HepG2 (cell line): ENCODE measurements around the gene FGF3. TPM values are rescaled to one million over a fixed set of nuclear protein-coding genes. Genes with fewer than 3 reads are reported as not detected.

Experiments used
- ATAC-seq: fragments of 200-7000 bp; cut with Tn5 transposase; 3 replicates; pipeline ENCODE4 v1.9.1; 2020; ENCODE audit warnings: mild to moderate bottlenecking, moderate library complexity
- BruUV-seq: library from RNA; stranded (reverse); fragments of 400-500 nt; replicated peaks from 2 replicates; lab custom pipeline; 2021; lab: Mats Ljungman, UMichigan
- CTCF ChIA-PET: fragments of 300-600 bp; formaldehyde crosslinking; extraction: SDS; loops from one replicate; lab custom pipeline; 2021; ENCODE audit warnings: low total read pairs, inconsistent platforms, low intra/inter-chr PET ratio; lab: Yijun Ruan, JAX
- POLR2A ChIA-PET: fragments of 350-600 bp; sonication (Branson Sonifier 250); formaldehyde crosslinking; loops from one replicate; lab custom pipeline; 2020; ENCODE audit warnings: antibody characterized with exemption, inconsistent platforms; lab: Yijun Ruan, JAX
- DNase-seq: peaks from one replicate; pipeline ENCODE4 v3.0.0-alpha.2; 2015; ENCODE audit warnings: low spot score
- FAIRE-seq: peaks from 3 replicates; lab custom pipeline; 2011; peaks lifted over from hg19 to GRCh38; lab: Jason Lieb, UNC
- H2AFZ ChIP-seq: one replicate; pipeline ENCODE4 v1.6.1; 2011; ENCODE audit warnings: low read length, inconsistent platforms
- H3K27ac ChIP-seq: fragments of 300-600 bp; 3 replicates; pipeline ENCODE4 v1.8.0; 2011; ENCODE audit warnings: mixed run types, mild to moderate bottlenecking, mixed read lengths, low read length, inconsistent platforms; ENCODE audit not compliant: insufficient read depth; ENCODE audit errors: extremely low read length
- H3K27me3 ChIP-seq, 2 experiments: fragments of 200-600 bp in 1 of 2; 2 replicates in 1 of 2; 3 replicates in 1 of 2; pipeline versions ENCODE4 v1.6.0 to v1.8.0; 2011; ENCODE audit warnings: low read length in 2 of 2, mild to moderate bottlenecking in 2 of 2, moderate library complexity in 2 of 2, inconsistent platforms in 1 of 2; ENCODE audit not compliant: insufficient read depth in 2 of 2, control insufficient read depth in 1 of 2
- H3K36me3 ChIP-seq, 2 experiments: fragments of 200-600 bp in 1 of 2; replicated peaks in 1 of 2; 2 replicates in 1 of 2; 3 replicates in 1 of 2; pipeline versions ENCODE4 v1.5.1 to v1.8.0; 2011; ENCODE audit warnings: low read length in 2 of 2, inconsistent platforms in 1 of 2; ENCODE audit not compliant: insufficient read depth in 2 of 2, control insufficient read depth in 1 of 2
- H3K4me1 ChIP-seq: 2 replicates; pipeline ENCODE4 v1.5.1; 2012; ENCODE audit warnings: low read length, inconsistent platforms; ENCODE audit not compliant: insufficient read depth
- H3K4me2 ChIP-seq: 2 replicates; pipeline ENCODE4 v1.6.0; 2011; ENCODE audit warnings: low read depth, low read length, inconsistent platforms
- H3K4me3 ChIP-seq, 3 experiments: fragments of 200-600 bp in 1 of 3; sonication (generic), shearing (Covaris generic) in 1 of 3; replicated peaks in 1 of 3; 2 replicates each; pipeline ENCODE4 v1.5.1; 2011 to 2016; ENCODE audit warnings: low read length in 3 of 3, inconsistent platforms in 2 of 3, low read depth in 2 of 3, mild to moderate bottlenecking in 2 of 3, control low read depth in 1 of 3, mixed read lengths in 1 of 3; ENCODE audit not compliant: insufficient read depth in 1 of 3
- H3K79me2 ChIP-seq: one replicate; pipeline ENCODE4 v1.6.1; 2011; ENCODE audit warnings: low read length, inconsistent platforms; ENCODE audit not compliant: insufficient read depth
- H3K9ac ChIP-seq: 2 replicates; pipeline ENCODE4 v1.6.0; 2011; ENCODE audit warnings: mild to moderate bottlenecking, low read depth, low read length, inconsistent platforms; ENCODE audit not compliant: insufficient read depth
- H3K9me3 ChIP-seq: 2 replicates; pipeline ENCODE4 v1.5.1; 2012; ENCODE audit warnings: mild to moderate bottlenecking, low read length
- H4K20me1 ChIP-seq: 2 replicates; pipeline ENCODE4 v1.6.0; 2011; ENCODE audit warnings: inconsistent platforms, mild to moderate bottlenecking, low read length, moderate library complexity; ENCODE audit not compliant: insufficient read depth
- DNMT3B ChIP-seq: conservative IDR thresholded peaks from 2 replicates; pipeline ENCODE4 v1.6.1; 2016; ENCODE audit warnings: missing biosample characterization, control low read depth
- ETV6 ChIP-seq: sonication (generic); formaldehyde crosslinking; conservative IDR thresholded peaks from 2 replicates; pipeline ENCODE4 v1.4.0; 2020; ENCODE audit warnings: missing genetic modification reagents
- GATAD2A ChIP-seq: IDR thresholded peaks from 2 replicates; pipeline ENCODE4 v1.6.1; 2016
- MLX ChIP-seq: IDR thresholded peaks from 2 replicates; pipeline ENCODE4 v1.6.1; 2016
- NAIF1 ChIP-seq: sonication (generic); formaldehyde crosslinking; IDR thresholded peaks from 2 replicates; pipeline ENCODE4 v1.5.0; 2020; ENCODE audit warnings: mild to moderate bottlenecking, missing genetic modification reagents, borderline replicate concordance
- RFX5 ChIP-seq: IDR thresholded peaks from 2 replicates; pipeline ENCODE4 v1.6.1; 2011; ENCODE audit warnings: low read depth, low read length, improper control_type of control experiment
- SNRNP70 ChIP-seq: fragments of 200-400 bp; formaldehyde crosslinking; IDR thresholded peaks from 2 replicates; pipeline ENCODE4 v1.6.1; 2017; ENCODE audit warnings: mild to moderate bottlenecking, low read depth, low read length, moderate library complexity
- YEATS2 ChIP-seq: sonication (generic); formaldehyde crosslinking; IDR thresholded peaks from 2 replicates; pipeline ENCODE4 v1.4.0; 2020; ENCODE audit warnings: missing genetic modification reagents, borderline replicate concordance
- ZBTB2 ChIP-seq: sonication (generic); formaldehyde crosslinking; IDR thresholded peaks from 2 replicates; pipeline ENCODE4 v1.8.0; 2022; ENCODE audit warnings: low read depth, missing genetic modification reagents
- ZNF362 ChIP-seq: sonication (generic); formaldehyde crosslinking; IDR thresholded peaks from 2 replicates; pipeline ENCODE4 v1.4.0; 2020; ENCODE audit warnings: missing genetic modification reagents, mild to moderate bottlenecking, borderline replicate concordance
- ZNF607 ChIP-seq: sonication (generic); formaldehyde crosslinking; IDR thresholded peaks from 2 replicates; pipeline ENCODE4 v1.5.1; 2020; ENCODE audit warnings: missing genetic modification reagents, mild to moderate bottlenecking, borderline replicate concordance
- WGBS: methylation state at CpG from one replicate; pipeline ENCODE4 v1.1.6; 2017; ENCODE audit warnings: low lambda C conversion rate; 5-methylcytosine and 5-hydroxymethylcytosine counted together
- in situ Hi-C: cut with HindIII; loops from 2 replicates; pipeline ENCODE4 v1.10.0; 2017; ENCODE audit warnings: low pct_unique_long_range_greater_than_20kb; ENCODE audit not compliant: extremely low pct_ligation_motif_present
- intact Hi-C: fragments of 100-400 bp; cut with micrococcal nuclease; formaldehyde crosslinking; loops from one replicate; pipeline ENCODE4 v1.10.0; 2022; ENCODE audit not compliant: unreplicated experiment
- polyA plus RNA-seq, 8 experiments: library from polyadenylated mRNA; depleted of rRNA in 3 of 8; stranded (reverse) in 7 of 8; unstranded in 1 of 8; fragments of >200 nt; fragmentation: Illumina TruSeq in 4 of 8; extraction: Trizol in 4 of 8; gene quantifications; 2 replicates each; pipeline versions ENCODE4 v1.2.1 to v1.2.3, GENCODE V29; 2011 to 2016; ENCODE audit warnings: low read depth in 4 of 8, missing spikeins in 1 of 8, mixed read lengths in 1 of 8; ENCODE audit not compliant: insufficient read depth in 1 of 8
- total RNA-seq, 5 experiments: library from RNA; depleted of rRNA; stranded (reverse); fragments of >200 nt; fragmentation: Illumina TruSeq; extraction: Trizol; gene quantifications; 2 replicates each; pipeline ENCODE4 v1.2.3, GENCODE V29; 2016; ENCODE audit warnings: low read depth in 1 of 5
- TF ChIP-seq, protein P1 (sequence below): sonication (generic); formaldehyde crosslinking; IDR thresholded peaks from 2 replicates; pipeline ENCODE4 v1.5.0; 2020; ENCODE audit warnings: mild to moderate bottlenecking, missing genetic modification reagents, borderline replicate concordance

The FGF3 gene
- total and polyA plus RNA-seq, 2 of the 13 experiments (the other 11 are each of a cell fraction or from before 2014, with no cell fraction given) = not detected

DNA sequence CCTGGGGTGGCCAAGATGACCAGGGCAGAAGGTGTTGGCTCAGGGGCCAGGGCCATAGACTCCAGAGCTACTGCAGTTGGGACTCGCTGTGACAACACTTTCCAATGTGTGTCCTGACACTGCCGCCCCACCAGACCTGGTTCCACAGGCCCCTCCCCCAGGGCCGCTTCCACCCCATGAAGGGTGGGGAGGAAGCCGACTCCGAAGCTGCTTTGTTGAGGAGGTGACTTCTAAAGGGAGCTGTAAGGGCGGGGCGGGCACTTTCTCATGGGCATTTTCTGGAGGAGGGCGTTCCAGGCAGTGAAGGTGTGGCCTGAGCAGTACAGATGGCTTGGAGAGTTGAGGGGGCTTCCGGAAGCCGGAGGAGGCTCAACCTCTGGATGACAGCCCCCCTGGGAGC is 6.3 kb downstream of the FGF3 start:
- ChIA-PET CTCF (no interaction called here), POLR2A (no interaction called here)
- no peak overlapping the region for H3K27ac ChIP-seq
- H3K36me3 ChIP-seq = no peaks in the 10 kb centered on the region
- peaks cover 13 to 43% of the 10 kb centered on the region in 2 experiments; a peak in 4 of 5 replicates for H3K27me3 ChIP-seq
- intact Hi-C loops (no loop called here), in situ Hi-C loops (no loop called here)
- WGBS = 35% methylated on average over 6 of the region's 10 CpGs
- no peak for TF ChIP-seq ZNF362
- TF ChIP-seq, protein P1, sequence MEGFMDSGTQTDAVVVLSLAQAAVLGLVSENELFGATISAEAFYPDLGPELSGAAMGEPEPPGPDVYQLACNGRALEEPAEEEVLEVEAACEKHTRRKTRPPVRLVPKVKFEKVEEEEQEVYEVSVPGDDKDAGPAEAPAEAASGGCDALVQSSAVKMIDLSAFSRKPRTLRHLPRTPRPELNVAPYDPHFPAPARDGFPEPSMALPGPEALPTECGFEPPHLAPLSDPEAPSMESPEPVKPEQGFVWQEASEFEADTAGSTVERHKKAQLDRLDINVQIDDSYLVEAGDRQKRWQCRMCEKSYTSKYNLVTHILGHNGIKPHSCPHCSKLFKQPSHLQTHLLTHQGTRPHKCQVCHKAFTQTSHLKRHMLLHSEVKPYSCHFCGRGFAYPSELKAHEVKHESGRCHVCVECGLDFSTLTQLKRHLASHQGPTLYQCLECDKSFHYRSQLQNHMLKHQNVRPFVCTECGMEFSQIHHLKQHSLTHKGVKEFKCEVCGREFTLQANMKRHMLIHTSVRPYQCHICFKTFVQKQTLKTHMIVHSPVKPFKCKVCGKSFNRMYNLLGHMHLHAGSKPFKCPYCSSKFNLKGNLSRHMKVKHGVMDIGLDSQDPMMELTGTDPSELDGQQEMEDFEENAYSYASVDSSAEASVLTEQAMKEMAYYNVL (CRISPR knock-in tag) = no peak
- TF ChIP-seq GATAD2A (CRISPR knock-in tag) = no peak
- no peak for TF ChIP-seq MLX (CRISPR knock-in tag)
- TF ChIP-seq YEATS2 (CRISPR knock-in tag) = no peak
- TF ChIP-seq RFX5 = no peak
- TF ChIP-seq SNRNP70 = no peak
- no peak for TF ChIP-seq NAIF1 (CRISPR knock-in tag)
- TF ChIP-seq ETV6 (CRISPR knock-in tag) = no peak
- TF ChIP-seq ZBTB2 (CRISPR knock-in tag) = no peak
- no peak for TF ChIP-seq ZNF607 (CRISPR knock-in tag)
- no peak for TF ChIP-seq DNMT3B (CRISPR knock-in tag)
- no peak overlapping the region for H3K9ac ChIP-seq
- H3K9me3 ChIP-seq = no peaks in the 10 kb centered on the region
- no peaks in the 10 kb centered on the region for H3K79me2 ChIP-seq
- BruUV-seq = no TSS peak
- no peak overlapping the region for H3K4me2 ChIP-seq
- ATAC-seq (no peak), FAIRE-seq (no peak), DNase-seq (no peak)
- H3K4me3 ChIP-seq = no peak overlapping the region
- no peak overlapping the region for H2AFZ ChIP-seq
- 0 out of 2 replicates have a peak, but pooled peaks cover 4% of the 10 kb centered on the region for H4K20me1 ChIP-seq
- H3K4me1 ChIP-seq = no peaks in the 10 kb centered on the region
